Glomerular visceral epithelial cell (primary cell): ENCODE results near the gene INMT.

ENCODE experiments used
- DNase-seq: peaks from one replicate; pipeline ENCODE4 v3.0.0-alpha.2; 2016; ENCODE audit errors: extremely low spot score

Gene INMT

DNA sequence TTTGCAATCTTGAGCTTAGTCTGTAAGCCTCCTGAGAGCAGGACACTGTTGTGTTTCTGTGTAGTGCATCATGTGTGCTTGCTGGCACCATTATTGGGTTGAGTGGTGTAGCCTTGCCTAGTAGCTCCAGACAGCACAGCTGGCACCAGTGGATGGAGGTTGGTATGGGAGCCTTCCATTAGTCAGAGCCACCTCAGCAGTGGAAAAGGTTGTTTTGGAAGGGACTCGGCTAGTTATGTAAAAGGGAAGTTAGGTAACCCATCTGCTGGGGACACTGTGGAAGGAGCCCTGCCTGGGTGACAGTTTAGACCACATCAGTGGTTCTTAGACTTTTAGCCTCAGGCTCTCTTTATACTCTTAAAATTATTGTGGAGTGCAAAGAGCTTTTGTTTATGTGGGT lies 35.6 kb downstream of the INMT start:
- DNase-seq, result no peak

DNA sequence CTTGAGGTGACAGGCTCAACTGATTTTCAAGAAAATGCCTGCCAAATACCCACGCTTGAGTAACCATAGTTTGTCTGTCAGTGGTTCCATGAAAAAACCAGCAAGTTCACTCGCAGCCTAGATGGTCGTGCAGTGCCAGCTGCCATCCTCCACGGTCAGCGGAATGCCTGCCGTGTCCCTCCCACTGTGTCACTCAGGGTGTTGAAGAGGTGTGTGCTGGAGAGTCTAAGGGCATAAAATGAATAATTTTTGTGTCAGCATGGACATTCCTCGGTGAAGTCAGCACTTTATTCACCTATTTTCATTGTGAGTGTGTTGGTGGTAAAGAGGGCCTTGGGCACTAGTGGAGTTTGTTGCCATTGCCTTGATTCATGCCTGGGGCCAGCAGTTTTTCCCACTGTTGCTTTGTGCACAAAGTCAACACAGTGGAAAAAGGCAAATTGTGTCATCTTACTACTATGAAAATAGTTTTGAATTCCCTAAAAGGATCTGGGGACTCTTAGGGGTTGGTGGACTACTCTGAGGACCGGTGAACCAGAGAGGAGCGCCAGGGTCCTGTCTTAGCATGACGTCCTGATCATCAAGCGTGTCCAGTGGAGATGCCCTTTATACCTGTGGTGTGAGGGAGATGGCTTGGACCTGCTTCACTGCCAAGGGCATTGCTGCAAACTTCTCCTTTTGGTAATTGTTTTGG lies 36.9 kb downstream of the INMT start:
- DNase-seq, result no peak

DNA sequence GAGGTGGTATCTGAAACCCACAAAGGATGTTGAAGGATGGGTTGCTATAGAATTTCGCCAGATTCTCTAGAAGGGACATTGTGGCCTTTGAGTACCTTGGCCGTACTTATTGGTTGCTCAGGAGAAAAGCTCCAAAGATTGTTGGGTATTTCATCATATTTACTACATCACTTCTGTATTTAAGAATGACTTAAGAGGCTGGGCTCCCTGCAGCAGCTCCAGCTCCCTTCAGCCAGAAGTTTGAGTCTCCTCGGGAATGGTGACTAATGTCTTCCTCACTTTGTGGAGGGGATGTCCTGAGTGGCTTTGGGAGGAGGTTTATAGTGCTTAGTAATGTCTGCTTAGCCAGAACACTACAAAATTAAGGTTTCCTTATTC lies 37.4 kb downstream of the INMT start:
- DNase-seq, result peak; percentile 58

DNA sequence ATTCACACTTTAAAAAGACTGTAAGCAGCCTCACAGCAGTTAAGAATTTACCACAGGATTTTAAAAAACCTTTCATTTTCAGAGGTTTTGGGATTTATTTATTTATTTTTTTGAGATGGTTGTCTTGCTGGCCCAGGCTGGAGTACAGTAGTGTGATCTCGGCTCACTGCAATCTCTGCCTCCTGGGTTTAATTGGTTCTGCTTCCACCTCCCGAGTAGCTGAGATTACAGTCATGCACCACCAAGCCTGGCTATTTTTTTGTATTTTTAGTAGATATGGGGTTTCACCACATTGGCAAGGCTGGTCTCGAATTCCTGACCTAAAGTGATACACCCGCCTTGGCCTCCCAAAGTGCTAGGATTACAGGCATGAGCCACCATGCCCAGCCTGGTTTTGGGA lies 38.4 kb downstream of the INMT start:
- peak; percentile 53 for DNase-seq

DNA sequence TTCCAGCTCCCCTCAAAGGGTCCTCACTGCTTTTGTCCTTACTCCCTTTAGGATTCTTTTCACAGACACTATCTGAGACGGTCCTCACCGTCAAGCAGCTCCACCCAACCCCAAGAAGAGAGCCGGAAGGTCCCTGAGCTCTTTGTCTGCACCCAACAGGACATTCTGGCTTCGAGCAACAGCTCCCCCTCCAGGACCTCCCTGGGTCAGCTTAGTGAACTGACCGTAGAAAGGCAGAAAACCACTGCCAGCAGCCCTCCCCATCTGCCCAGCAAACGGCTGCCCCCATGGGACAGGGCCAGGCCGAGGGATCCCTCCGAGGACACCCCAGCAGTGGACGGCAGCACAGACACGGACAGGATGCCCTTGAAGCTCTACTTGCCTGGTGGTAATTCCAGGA lies 39.2 kb downstream of the INMT start:
- DNase-seq, result no peak

DNA sequence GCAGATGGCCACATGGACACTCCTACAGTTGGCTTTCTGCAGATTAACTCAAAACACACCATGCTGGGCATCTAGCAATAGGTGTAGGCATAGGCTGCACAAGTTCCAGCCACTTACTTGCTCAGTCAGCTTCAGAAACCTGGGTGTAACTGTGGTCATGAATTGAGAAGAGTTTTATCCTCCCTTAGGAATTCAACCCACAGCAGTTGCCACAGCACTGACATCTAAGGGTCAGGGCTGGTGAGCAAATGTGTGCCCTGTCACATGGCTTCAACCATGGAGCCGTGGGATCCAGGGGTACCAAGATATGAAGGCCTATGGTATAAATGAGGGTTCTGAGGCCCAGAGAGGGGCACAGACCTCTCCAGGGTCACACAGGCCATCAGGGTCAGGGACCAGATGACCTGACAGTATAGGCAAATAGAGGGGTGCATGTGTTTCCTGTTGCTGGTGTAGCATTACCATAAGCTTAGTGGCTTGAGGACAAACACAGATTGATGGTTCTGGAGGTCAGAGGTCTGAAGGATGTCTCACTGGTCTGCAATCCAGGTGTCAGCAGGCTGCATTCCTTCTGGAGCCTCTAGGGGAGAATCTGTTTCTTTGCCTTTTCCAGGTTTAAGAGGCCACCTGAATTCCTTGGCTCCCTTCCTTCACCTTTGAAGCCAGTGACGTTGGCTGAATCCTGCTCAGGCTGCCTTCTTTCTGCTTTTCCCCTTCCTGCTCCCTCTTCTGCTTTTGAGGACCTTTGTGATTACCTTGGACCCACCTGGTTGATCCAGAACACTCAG lies 43.4 kb downstream of the INMT start:
- no peak for DNase-seq

DNA sequence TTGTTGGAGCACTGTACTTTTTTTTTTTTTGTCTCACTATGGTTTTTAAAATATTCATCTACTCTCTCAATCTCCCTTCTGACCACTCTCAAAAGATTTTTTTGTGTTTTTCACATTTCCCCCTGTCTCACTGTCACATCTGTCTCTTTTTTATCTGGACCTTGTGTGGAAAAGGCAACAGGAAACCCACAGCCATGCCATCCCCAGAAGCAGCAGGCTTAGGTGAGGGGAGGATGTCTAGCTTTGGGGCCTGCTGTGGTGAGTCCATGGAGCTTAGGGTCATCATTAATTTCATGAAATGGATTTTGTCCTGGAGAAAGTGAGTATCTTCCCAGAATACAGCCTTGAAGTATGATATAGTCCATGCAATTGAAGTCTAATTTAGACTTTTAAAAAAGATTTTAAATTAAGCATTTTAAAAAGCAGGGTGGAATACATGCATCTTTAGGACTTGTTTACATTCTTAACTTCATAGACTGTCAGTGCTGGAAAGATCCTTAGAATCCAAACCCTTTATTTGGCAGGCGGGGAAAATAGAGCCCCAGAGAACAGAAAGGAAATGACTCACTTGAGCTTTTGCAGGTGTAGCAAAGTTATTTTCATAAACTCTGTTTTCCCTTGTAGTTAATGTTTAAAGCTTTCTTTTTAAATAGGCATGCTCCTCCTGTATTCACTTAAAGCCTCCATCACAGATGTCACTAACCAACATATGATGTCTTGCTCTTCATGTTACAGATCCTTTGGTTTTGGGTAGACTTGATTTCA lies 44.4 kb downstream of the INMT start:
- DNase-seq, result peak; percentile 47

DNA sequence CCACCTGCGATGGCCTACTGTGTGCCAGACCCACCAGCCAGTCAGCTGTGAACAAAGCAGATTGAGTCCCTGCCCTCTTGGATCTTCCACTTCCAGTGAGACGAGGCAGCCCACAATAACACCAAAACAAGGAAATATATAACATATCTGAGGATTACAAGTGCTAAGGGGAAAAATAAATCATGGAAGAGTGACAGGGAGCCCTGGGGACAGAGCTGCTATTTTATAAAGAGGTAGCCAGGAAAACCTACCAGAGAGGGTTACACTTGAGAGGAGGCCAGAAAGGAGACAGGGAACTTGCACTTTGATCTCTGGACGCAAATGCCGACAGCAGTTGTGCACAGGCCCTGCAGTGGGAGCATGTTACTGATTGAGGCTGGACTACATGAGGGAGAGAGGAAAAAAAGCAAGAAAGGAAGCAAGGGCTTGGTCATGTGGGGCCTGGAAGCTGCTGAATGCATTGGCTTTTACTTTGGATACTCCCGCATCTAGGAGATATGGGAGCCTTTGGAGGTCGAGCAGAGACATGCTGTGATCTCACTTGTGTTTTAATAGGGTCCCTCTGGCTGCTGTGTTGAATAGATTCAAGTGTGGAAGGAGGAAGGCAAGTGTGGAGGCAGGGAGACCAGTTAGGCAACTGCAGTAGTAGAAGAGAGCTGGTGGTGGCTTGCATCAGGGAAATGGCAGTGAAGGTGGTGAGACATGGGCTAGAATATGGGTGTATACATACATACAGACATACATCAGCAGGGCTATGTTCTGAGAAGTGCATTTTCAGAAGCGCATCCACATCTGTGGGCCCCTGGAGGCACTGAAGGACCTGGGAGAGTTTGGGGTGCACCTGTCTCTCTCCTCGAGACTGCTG lies 45.5 kb downstream of the INMT start:
- DNase-seq, result no peak

DNA sequence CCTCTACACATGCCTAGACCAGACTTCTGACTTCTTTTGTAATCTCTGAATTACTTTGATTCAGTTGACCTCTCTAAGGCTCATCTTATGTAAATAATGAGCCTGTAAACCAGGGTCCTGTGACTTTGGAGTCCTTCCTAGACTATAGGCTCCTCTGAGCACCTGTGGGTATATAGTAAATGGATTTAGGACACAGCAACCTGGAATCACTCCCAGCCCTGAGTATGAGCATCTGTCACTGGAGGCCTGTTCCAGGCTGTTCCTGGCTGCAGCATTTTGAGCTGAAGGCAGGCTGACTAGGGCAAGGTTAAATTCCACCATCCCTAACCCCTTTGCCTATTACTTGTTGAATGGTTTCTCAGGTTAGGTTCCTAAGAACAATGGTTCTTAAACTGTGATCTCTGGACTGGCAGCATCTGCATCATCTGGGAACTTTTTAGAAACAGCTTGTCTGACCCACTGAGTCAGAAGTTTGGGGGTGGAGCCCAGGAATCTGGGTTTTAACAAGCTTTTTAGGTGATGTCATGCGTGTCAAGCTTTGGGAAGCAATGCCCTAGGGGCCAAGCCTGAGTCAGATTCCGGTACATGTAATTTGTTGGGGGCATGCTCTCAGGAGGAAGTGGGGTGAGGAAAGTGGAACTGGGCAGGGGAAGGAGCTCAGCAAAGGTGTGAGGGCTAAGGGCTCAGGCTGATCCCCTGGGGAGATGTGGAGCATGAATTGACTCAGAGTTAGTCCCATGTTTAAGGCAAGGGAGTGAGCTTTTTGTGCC lies 47.5 kb downstream of the INMT start:
- peak; percentile 73 for DNase-seq

DNA sequence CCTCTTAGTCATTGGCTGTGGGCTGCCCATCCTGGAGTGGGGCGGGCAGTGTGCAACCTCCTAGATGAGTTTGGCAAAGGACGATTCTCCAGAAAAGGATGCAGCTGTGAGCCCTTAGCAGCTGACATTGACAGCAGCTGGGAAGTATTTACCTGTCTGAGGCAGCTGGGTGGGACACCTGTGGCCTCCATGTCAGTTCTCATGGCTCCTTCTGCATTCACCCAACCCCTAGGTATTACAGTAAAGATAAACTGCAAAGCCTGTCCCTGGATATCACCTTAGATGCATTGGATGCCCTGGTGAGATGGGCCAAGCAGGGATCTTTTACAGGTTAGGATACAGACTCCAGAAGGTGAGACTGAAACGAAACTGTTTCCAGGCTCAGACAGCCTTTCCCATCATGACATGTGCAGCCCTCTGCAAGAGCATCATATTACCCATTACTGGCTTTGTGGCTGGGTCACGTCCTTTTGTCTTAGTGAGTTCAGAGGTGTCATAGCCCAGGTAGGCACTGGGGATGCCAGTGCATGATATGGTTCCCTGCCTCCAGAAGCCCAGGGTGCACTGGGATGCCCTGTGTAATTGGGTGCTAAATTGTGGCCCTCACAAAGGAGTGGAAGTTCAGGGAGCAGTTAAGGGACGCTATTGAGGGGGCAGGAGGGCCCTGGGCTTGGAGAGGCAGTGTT lies 48.2 kb downstream of the INMT start:
- no peak for DNase-seq

DNA sequence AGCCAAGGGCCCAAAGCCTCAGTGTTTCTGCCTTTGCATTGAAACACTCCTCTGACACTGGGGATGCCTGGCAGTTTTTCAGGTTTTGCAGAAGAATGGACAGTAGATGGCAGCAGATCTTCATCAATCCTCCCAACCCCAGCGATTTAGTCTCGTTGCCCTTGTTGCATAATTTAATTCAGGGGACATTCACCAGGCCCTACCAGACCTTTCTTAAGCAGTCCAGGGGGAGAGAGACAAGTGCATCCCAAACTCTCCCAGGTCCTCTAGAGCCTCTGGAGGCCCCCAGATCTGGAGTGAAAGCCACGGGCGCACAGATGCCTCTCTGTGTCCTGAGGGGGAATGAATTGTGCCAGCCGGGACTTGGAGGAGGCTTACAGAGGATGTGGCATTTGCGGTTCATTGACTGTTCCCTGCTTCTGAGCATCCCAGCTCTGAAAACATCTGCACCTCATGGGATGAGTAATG lies 48.9 kb downstream of the INMT start:
- DNase-seq, result peak; percentile 69

DNA sequence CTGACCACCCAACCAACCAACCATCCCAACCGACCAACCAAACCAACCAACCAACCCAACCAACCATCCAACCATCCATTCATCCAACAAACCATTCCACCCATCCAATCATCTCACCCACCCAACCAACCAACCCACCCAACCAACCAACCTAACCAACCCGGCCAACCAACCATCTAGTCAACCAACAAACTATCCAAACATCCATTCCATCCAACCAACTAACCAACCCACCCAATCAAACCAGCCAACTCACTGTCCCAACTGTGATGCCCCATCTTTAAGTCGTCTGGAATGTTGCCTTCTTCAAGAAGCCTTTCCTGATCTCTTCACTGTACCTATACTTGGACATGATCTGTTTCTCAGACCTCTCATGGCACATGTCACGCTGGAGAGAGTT lies 50.9 kb downstream of the INMT start:
- DNase-seq, result no peak

DNA sequence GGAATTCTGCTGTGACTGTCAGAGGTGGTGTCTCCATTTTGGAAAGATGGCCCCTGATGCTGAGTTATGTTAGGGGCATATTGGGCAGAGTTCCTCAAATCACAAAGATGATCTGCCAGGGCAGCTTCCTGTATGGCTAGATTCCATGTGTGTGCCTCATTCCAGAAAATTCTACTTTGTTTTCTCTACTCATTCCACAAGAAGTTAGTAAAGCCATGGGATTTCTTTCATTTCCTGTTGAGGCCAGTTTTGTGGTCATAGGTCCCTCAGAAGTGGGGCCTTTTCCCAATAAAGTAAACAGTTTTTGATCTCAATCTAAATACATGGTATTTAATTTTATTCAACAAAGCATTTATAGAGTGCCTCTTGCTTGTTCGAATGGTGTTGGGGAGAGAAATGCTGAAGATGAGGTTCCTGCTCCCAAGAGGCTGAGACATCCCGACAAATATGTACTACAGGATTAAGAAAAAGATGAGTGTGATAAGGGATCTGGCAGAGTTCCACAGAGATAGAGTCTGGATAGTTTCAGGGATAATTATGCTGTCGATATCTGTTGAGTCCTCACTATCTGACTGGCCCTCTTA lies 52.2 kb downstream of the INMT start:
- DNase-seq, result peak; percentile 38

DNA sequence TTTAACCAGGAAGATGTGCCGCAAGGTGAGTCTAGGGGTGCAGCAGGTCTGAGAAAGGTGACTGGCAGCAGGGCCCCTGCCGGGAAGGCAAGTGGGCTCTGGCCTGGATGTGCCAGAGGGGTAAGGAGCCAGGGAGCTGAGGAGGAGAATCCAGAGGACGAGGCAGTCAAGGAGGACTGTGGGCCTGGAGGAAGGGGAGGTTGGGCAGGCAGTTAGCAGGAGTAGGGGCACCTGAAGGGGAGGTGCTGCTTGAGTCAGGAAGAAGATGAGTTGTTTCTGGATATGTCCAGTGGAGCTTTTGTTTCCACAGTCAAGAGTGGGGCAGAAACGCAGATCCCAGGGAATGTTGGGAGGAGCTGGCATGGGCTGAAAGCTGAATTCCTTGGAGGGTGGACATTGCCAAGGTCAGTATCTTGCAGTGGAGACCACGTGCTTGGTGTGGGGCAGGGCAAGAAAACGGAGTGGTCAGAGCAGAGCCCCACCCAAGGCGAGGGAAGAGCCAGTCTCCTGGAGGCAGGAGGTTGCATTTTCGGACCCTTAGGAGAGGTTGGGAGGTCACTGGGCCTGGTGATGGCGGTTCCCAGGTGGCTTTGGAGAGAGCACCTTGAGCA lies 53.3 kb downstream of the INMT start:
- DNase-seq, result no peak

DNA sequence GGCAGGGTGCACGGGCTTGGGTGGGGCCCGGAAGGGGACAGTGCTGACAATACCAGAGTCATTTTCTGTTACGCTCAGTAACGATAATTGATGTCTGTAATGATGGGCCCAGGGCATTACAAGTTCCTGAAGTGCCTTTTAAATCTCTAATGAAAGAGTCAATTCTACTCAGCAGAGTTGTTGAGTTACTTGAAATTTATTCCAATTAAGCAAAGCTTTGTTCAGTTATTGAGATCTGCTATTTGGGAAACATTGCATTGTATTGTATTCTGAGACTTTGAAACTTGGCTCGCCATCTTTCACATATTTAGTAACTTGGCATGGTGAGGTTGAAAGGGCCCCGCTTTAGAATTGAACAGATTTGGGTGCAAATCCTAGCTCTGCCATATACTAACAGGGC lies 54.0 kb downstream of the INMT start:
- DNase-seq, result no peak
